ENCODE measurements around the gene PCMTD2. TPM values are rescaled to one million over a fixed set of nuclear protein-coding genes. Genes with fewer than 3 reads are reported as not detected.

The PCMTD2 gene
- polyA plus RNA-seq, 1 donor: 83.8 TPM

DNA sequence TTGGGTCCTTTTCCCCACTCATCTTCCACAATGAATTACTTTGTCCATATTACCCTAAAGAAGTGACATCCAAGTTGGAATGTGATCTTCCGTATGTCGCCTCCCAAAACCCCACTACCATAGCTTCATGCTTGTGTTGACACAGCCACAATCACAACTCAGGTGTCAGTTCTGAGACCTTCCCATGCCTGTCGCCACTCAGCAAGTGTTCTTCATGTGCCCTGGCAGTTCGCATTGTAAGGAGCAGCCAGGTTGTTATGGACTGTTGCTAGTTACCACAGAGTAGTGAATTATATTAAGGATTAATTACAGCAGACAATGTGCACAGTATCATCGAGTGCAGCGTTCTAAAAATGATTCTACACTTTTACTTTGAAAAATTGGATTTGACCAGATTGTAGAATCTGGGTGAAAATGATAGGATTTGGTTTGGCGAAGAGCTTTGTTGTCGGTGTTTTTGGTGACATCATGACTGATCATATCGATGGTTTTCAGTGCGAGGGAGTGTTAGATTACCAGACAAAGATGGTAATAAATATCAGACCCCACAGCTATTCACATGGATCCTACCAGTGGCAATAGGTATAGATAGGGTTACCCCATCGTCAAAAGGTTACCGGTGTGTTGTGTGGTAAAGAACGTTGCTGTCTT, 1.7 kb downstream of the PCMTD2 start:
- Histone ChIP-seq H3K4me3 (ENCODE audit: low read length) (no peak overlapping the region), H3K36me3 (ENCODE audit: control insufficient read depth, insufficient read depth, low read length) (peaks cover 13% of the 10 kb centered on the region), H3K27me3 (ENCODE audit: control insufficient read depth, insufficient read depth, low read length) (no peaks in the 10 kb centered on the region), H3K4me1 (ENCODE audit: control insufficient read depth, insufficient read depth, low read length) (peaks cover 7% of the 10 kb centered on the region), H3K9me3 (ENCODE audit: control insufficient read depth, low read depth, low read length) (no peaks in the 10 kb centered on the region), H3K27ac (ENCODE audit: low read length) (no peak overlapping the region)
- 80% methylated on average over 1 of the region's 13 CpGs for WGBS (ENCODE audit: insufficient coverage, low lambda C conversion rate)
- DNase-seq: no peak

GRCh38 chr20:64258071-64258823, 2.7 kb downstream of the PCMTD2 start:
- DNase-seq: no peak
- Histone ChIP-seq H3K27ac (ENCODE audit: low read length) (no peak overlapping the region), H3K4me3 (ENCODE audit: low read length) (no peak overlapping the region), H3K9me3 (ENCODE audit: control insufficient read depth, low read depth, low read length) (no peaks in the 10 kb centered on the region), H3K4me1 (ENCODE audit: control insufficient read depth, insufficient read depth, low read length) (peaks cover 7% of the 10 kb centered on the region), H3K27me3 (ENCODE audit: control insufficient read depth, insufficient read depth, low read length) (no peaks in the 10 kb centered on the region), H3K36me3 (ENCODE audit: control insufficient read depth, insufficient read depth, low read length) (peaks cover 20% of the 10 kb centered on the region)
- WGBS (ENCODE audit: insufficient coverage, low lambda C conversion rate): 83% methylated on average over 2 of the region's 9 CpGs

- Histone ChIP-seq H3K27me3 (ENCODE audit: control insufficient read depth, insufficient read depth, low read length) (no peaks in the 10 kb centered on the region), H3K9me3 (ENCODE audit: control insufficient read depth, low read depth, low read length) (no peaks in the 10 kb centered on the region), H3K27ac (ENCODE audit: low read length) (no peak overlapping the region), H3K4me1 (ENCODE audit: control insufficient read depth, insufficient read depth, low read length) (no peaks in the 10 kb centered on the region), H3K36me3 (ENCODE audit: control insufficient read depth, insufficient read depth, low read length) (peaks cover 26% of the 10 kb centered on the region), H3K4me3 (ENCODE audit: low read length) (no peak overlapping the region)
- DNase-seq: no peak
- WGBS (ENCODE audit: insufficient coverage, low lambda C conversion rate): 77% methylated on average over 3 of the region's 6 CpGs
These were observed 4.7 kb downstream of the PCMTD2 start for GRCh38 chr20:64260239-64260638.

- H3K4me3 ChIP-seq (ENCODE audit: low read length): no peak overlapping the region
- peaks cover 31% of the 10 kb centered on the region for H3K36me3 ChIP-seq (ENCODE audit: control insufficient read depth, insufficient read depth, low read length)
- H3K27me3 ChIP-seq (ENCODE audit: control insufficient read depth, insufficient read depth, low read length): no peaks in the 10 kb centered on the region
- no peaks in the 10 kb centered on the region for H3K4me1 ChIP-seq (ENCODE audit: control insufficient read depth, insufficient read depth, low read length)
- H3K9me3 ChIP-seq (ENCODE audit: control insufficient read depth, low read depth, low read length): no peaks in the 10 kb centered on the region
- WGBS (ENCODE audit: insufficient coverage, low lambda C conversion rate): no CpG with 5 or more reads among the region's 9 CpGs
- DNase-seq: no peak
- H3K27ac ChIP-seq (ENCODE audit: low read length): no peak overlapping the region
These were observed 5.6 kb downstream of the PCMTD2 start for GRCh38 chr20:64261138-64261537.

GRCh38 chr20:64264091-64264490, 8.5 kb downstream of the PCMTD2 start:
- Histone ChIP-seq H3K4me3 (ENCODE audit: low read length) (no peak overlapping the region), H3K27me3 (ENCODE audit: control insufficient read depth, insufficient read depth, low read length) (no peaks in the 10 kb centered on the region), H3K27ac (ENCODE audit: low read length) (no peak overlapping the region), H3K9me3 (ENCODE audit: control insufficient read depth, low read depth, low read length) (no peaks in the 10 kb centered on the region), H3K4me1 (ENCODE audit: control insufficient read depth, insufficient read depth, low read length) (no peaks in the 10 kb centered on the region), H3K36me3 (ENCODE audit: control insufficient read depth, insufficient read depth, low read length) (peaks cover 40% of the 10 kb centered on the region)
- WGBS (ENCODE audit: insufficient coverage, low lambda C conversion rate): 100% methylated on average over 1 of the region's 4 CpGs
- DNase-seq: no peak

- Histone ChIP-seq H3K27ac (ENCODE audit: low read length) (no peak overlapping the region), H3K4me3 (ENCODE audit: low read length) (no peak overlapping the region), H3K27me3 (ENCODE audit: control insufficient read depth, insufficient read depth, low read length) (no peaks in the 10 kb centered on the region), H3K36me3 (ENCODE audit: control insufficient read depth, insufficient read depth, low read length) (peaks cover 36% of the 10 kb centered on the region), H3K9me3 (ENCODE audit: control insufficient read depth, low read depth, low read length) (peaks cover 4% of the 10 kb centered on the region), H3K4me1 (ENCODE audit: control insufficient read depth, insufficient read depth, low read length) (no peaks in the 10 kb centered on the region)
- WGBS (ENCODE audit: insufficient coverage, low lambda C conversion rate): no CpG with 5 or more reads among the region's 5 CpGs
- DNase-seq: no peak
These were observed 9.7 kb downstream of the PCMTD2 start for GRCh38 chr20:64265201-64265600.

DNA sequence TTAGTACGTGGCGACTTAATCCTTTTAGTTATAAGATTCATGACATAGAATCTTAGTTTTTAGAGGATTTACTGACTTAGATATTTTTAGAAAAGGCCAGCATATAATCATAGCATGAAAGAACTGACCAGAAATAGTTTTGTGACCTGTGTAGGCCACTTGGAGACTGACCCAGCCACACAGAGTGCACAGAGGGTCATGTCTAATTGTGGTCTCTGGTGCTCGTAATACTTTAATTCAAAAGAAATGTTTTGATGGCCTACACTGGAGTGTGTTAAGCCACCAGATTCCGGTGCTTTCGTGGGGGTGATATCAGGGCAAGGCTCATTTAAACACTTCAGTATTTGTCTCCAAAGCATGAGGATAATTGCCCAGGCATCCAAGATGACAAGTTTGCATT, 11.4 kb downstream of the PCMTD2 start:
- Histone ChIP-seq H3K27me3 (ENCODE audit: control insufficient read depth, insufficient read depth, low read length) (no peaks in the 10 kb centered on the region), H3K27ac (ENCODE audit: low read length) (no peak overlapping the region), H3K4me1 (ENCODE audit: control insufficient read depth, insufficient read depth, low read length) (no peaks in the 10 kb centered on the region), H3K4me3 (ENCODE audit: low read length) (no peak overlapping the region), H3K36me3 (ENCODE audit: control insufficient read depth, insufficient read depth, low read length) (peaks cover 28% of the 10 kb centered on the region), H3K9me3 (ENCODE audit: control insufficient read depth, low read depth, low read length) (peaks cover 6% of the 10 kb centered on the region)
- no peak for DNase-seq
- WGBS (ENCODE audit: insufficient coverage, low lambda C conversion rate): no CpG with 5 or more reads among the region's 5 CpGs

GRCh38 chr20:64268174-64268573, 12.6 kb downstream of the PCMTD2 start:
- Histone ChIP-seq H3K4me3 (ENCODE audit: low read length) (no peak overlapping the region), H3K36me3 (ENCODE audit: control insufficient read depth, insufficient read depth, low read length) (peaks cover 27% of the 10 kb centered on the region), H3K27ac (ENCODE audit: low read length) (no peak overlapping the region), H3K27me3 (ENCODE audit: control insufficient read depth, insufficient read depth, low read length) (no peaks in the 10 kb centered on the region), H3K9me3 (ENCODE audit: control insufficient read depth, low read depth, low read length) (peaks cover 6% of the 10 kb centered on the region), H3K4me1 (ENCODE audit: control insufficient read depth, insufficient read depth, low read length) (no peaks in the 10 kb centered on the region)
- WGBS (ENCODE audit: insufficient coverage, low lambda C conversion rate): 100% methylated on average over 2 of the region's 10 CpGs
- no peak for DNase-seq

DNA sequence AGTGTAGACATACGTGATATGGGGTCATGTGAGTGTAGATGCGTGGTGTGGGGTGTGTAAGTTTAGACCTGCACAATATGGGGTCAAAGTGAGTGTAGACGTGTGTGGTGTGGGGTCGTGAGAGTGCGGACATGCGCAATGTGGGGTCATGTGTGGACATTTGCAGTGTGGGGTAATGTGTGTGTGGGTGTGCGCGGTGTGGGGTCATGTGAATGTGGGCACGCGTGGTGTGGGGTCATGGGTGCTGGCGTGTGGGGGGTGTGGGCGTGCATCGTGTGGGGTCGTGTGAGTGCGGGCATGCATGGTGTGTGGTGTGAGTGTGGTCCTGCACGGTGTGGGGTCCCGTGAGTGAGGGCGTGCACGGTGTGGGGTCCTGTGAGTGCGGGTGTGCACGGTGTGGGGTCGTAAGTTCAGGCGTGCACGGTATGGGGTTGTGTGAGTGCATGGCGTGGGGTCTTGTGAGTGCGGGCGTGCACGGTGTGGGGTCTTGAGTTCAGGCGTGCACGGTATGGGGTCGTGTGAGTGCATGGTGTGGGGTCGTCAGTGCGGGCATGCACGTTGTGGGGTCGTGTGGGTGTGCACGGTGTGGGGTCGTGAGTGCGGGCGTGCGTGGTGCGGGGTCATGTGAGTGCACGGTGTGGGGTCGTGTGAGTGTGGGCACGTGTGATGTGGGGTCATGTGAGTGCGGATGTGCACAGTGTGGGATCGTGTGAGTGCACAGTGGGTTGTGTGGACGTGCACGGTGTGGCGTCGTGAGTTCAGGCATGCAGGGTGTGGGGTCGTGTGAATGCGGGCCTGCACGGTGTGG, 14.3 kb downstream of the PCMTD2 start:
- peaks cover 31% of the 10 kb centered on the region for H3K36me3 ChIP-seq (ENCODE audit: control insufficient read depth, insufficient read depth, low read length)

GRCh38 chr20:64271636-64272035, 16.1 kb downstream of the PCMTD2 start:
- 91% methylated on average over 5 of the region's 11 CpGs for WGBS (ENCODE audit: insufficient coverage, low lambda C conversion rate)
- Histone ChIP-seq H3K27ac (ENCODE audit: low read length) (no peak overlapping the region), H3K27me3 (ENCODE audit: control insufficient read depth, insufficient read depth, low read length) (no peaks in the 10 kb centered on the region), H3K9me3 (ENCODE audit: control insufficient read depth, low read depth, low read length) (peaks cover 6% of the 10 kb centered on the region), H3K36me3 (ENCODE audit: control insufficient read depth, insufficient read depth, low read length) (peaks cover 26% of the 10 kb centered on the region), H3K4me1 (ENCODE audit: control insufficient read depth, insufficient read depth, low read length) (no peaks in the 10 kb centered on the region), H3K4me3 (ENCODE audit: low read length) (no peak overlapping the region)
- no peak for DNase-seq

More for the DNA sequence above, 14.3 kb downstream of the PCMTD2 start:
- no peak overlapping the region for H3K4me3 ChIP-seq (ENCODE audit: low read length)
- H3K27ac ChIP-seq (ENCODE audit: low read length): no peak overlapping the region
- no peak for DNase-seq
- H3K4me1 ChIP-seq (ENCODE audit: control insufficient read depth, insufficient read depth, low read length): no peaks in the 10 kb centered on the region
- 100% methylated on average over 5 of the region's 53 CpGs for WGBS (ENCODE audit: insufficient coverage, low lambda C conversion rate)
- H3K27me3 ChIP-seq (ENCODE audit: control insufficient read depth, insufficient read depth, low read length): no peaks in the 10 kb centered on the region
- peaks cover 6% of the 10 kb centered on the region for H3K9me3 ChIP-seq (ENCODE audit: control insufficient read depth, low read depth, low read length)

Measured in large intestine (tissue), 3 donors.